ENCODE results near the gene PRDM9.

GRCh38 chr5:23525751-23526150, 18.3 kb downstream of the PRDM9 start:
- TF ChIP-seq CTCF (IDR thresholded peaks at IDR 0.05; ENCODE audit: low read depth, low read length, poor library complexity, severe bottlenecking): no peak
- no peak for TF ChIP-seq EZH2phosphoT487 (IDR thresholded peaks at IDR 0.05; ENCODE audit: borderline replicate concordance, low read length)

Measured in DOHH2 (cell line).